HG02943 (cell line): ENCODE measurements around the gene C3.
"Not testable (repeated sequence)": the region's sequence is repeated elsewhere in the genome, so short reads cannot be mapped to it uniquely, and the experiment has no call there.

Source experiments
- ATAC-seq: cut with Tn5 transposase; IDR thresholded peaks from one replicate; pipeline ENCODE4 v1.9.1; 2021; ENCODE audit warnings: mild to moderate bottlenecking, low read depth, moderate library complexity; ENCODE audit not compliant: unreplicated experiment

C3 gene

GRCh38 chr19:6720369-6721137 is at the start of gene C3:
Gene C3, minus strand, starts transcription at chr19:6720650. Its CDS starts 61 bp downstream, at chr19:6720589.
- no peak for ATAC-seq

GRCh38 chr19:6769006-6769619 is 48.7 kb upstream of the C3 start:
- no peak for ATAC-seq

GRCh38 chr19:6768236-6768785 is 47.9 kb upstream of the C3 start:
- ATAC-seq: no peak

GRCh38 chr19:6767357-6768235 is 47.1 kb upstream of the C3 start, which contains the start of gene SH2D3A:
Gene SH2D3A, minus strand, starts transcription at chr19:6767435. Its CDS starts 3,687 bp downstream, at chr19:6763748.
- peak; percentile 80 for ATAC-seq

- ATAC-seq: peak; percentile 12
These were observed 46.6 kb upstream of the C3 start for GRCh38 chr19:6767081-6767356.

GRCh38 chr19:6766357-6767080 is 46.1 kb upstream of the C3 start:
- ATAC-seq: no peak

GRCh38 chr19:6765738-6766356 is 45.4 kb upstream of the C3 start:
- no peak for ATAC-seq

- ATAC-seq: not testable (repeated sequence)
These were observed 41.9 kb upstream of the C3 start for GRCh38 chr19:6762253-6762797.

GRCh38 chr19:6761053-6761676 is 40.7 kb upstream of the C3 start:
- no peak for ATAC-seq

GRCh38 chr19:6760606-6761005 is 40.2 kb upstream of the C3 start:
- no peak for ATAC-seq

- ATAC-seq: no peak
These were observed 34.4 kb upstream of the C3 start for GRCh38 chr19:6754653-6755463.

GRCh38 chr19:6754136-6754535 is 33.7 kb upstream of the C3 start:
- no peak for ATAC-seq

- peak; percentile 73 for ATAC-seq
These were observed 33.0 kb upstream of the C3 start for GRCh38 chr19:6753178-6754031.

- no peak for ATAC-seq
These were observed 32.1 kb upstream of the C3 start for GRCh38 chr19:6752256-6753177.

- ATAC-seq: no peak
These were observed 30.7 kb upstream of the C3 start for GRCh38 chr19:6751189-6751588.

GRCh38 chr19:6750062-6750461 is 29.6 kb upstream of the C3 start:
- ATAC-seq: no peak
